Stimulated activated CD8-positive, alpha-beta memory T cell treated with anti-CD3 and anti-CD28 coated beads, Interleukin-4, amount 100 ng/mL, for 24 hours (primary cell): ENCODE data around the gene RBM14.
"Not testable (repeated sequence)": the region's sequence is repeated elsewhere in the genome, so short reads cannot be mapped to it uniquely, and the experiment has no call there.

Experiments
- DNase-seq: peaks from one replicate; pipeline ENCODE4 v3.0.0-alpha.2; 2020; ENCODE audit warnings: low read depth

The RBM14 gene

GRCh38 chr11:66616379-66617154 lies at the start of gene RBM14:
RBM14 (plus strand) TSS chr11:66616630; CDS start chr11:66616721, 91 bp downstream.
- DNase-seq, result peak; percentile 97

- no peak for DNase-seq
Observed at GRCh38 chr11:66567787-66568123, 48.7 kb upstream of the RBM14 start.

GRCh38 chr11:66568124-66568916 lies 48.1 kb upstream of the RBM14 start, which contains the start of gene CTSF:
CTSF (minus strand) TSS chr11:66568606; CDS start chr11:66568486, 120 bp downstream.
- peak; percentile 64 for DNase-seq

GRCh38 chr11:66569076-66569475 lies 47.4 kb upstream of the RBM14 start:
- DNase-seq, result no peak

DNA sequence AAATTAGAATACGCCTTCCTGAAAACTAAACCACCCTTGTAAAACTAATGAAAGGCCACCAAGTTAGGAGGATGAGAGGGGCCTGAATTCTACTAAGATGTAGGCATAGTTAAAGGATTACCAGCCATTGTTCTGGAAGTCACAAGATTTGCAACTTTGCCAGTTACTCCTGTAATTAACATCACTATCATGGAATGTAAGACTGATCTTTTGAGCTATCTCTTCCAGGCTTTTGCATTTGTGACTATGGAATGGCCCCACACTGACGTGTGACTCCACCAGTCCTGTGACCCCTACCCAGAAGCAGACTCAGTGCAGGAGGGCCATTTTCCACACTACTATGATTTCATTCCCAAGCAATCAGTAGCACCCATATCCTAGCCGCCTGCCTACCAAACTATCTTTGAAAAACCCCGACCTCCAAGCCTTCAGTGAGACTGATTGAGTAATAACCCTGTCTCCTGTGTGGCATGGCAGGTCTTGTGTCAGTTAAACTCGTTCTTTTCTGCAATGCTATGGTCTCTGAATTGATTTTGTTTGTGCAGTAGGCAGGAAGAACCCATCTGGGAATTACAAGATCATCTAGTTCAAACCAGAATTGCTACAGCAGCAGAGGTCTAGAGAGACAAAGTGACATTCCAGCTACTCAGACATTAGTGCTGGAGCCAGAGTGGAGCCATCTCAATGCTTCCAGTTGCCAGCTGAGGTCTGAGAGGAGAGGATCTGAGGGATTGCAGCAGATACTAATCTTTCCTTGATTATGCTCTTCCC lies 46.2 kb upstream of the RBM14 start:
- DNase-seq, result no peak

- no peak for DNase-seq
Observed at GRCh38 chr11:66570850-66571180, 45.6 kb upstream of the RBM14 start.

DNA sequence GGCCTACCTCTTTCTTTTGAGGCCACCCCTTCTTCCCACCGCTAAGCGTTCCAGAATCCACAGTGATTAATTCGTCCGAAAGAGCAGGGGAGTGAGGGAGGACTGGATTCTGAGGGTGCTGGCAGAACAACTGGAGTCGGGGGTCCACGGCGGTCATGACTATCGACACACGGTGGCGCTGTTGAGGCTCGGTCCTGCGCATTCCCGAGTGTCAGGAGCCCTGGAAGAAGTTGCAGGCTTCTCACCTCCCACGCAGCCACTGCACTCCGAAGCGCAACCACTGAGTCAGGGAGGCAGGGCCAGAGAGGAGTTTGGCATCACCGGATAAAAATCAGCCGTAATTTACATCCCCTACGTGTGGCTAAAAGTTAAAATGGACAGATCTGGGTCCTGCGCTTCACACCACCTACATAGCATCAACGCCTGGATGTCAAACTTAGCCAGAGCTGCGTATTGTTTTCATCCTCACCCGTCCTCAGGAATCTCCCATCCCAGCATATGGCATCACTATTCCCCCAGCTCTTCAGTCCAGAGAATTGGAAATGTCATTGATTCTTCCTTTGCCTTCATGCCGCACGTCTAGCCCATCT lies 37.3 kb upstream of the RBM14 start:
- DNase-seq, result peak; percentile 73

- no peak for DNase-seq
Observed at GRCh38 chr11:66580803-66581202, 35.6 kb upstream of the RBM14 start.

GRCh38 chr11:66581261-66581660 lies 35.2 kb upstream of the RBM14 start:
- no peak for DNase-seq

DNA sequence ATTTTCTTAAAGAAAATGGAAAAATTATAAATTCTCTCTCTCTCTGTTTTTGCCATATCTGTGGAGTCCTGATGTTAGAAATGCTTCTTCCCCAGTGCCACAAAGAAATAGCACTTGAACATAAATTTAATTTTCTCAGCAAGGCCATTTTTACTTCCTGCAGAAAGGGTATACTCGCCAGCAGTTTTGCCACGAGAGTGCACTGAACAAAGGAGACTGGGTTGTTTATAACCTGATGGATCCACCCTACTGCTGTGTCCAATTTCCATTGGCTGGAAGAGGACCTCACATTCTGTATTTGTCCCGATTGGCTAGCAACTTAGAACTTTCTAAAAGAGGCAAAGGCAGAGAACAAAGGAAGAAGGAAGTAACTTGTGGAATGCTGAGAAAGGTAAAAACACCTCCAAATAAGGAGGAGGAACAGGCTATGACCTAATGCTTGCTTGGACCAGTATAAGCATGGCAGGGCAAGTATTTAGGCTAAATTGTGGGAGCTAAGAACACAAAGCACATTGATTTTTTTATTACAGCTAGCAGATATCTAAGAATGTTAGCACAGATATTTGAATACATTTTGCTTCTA lies 33.8 kb upstream of the RBM14 start:
- not testable (repeated sequence) for DNase-seq

DNA sequence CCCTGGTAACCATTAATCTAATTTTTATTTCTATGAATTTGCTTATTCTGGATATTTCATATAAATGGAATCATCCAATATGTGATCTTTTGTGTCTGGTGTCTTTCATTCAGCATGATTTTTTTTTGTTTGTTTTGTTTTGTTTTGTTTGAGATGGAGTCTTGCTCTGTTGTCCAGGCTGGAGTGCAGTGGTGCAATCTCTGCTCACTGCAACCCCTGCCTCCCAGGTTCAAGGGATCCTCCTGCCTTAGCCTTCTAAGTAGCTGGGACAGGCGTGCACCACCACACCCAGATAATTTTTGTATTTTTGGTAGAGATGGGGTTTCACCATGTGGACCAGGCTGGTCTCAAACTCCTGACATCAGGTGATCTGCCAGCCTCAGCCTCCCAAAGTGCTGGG lies 31.0 kb upstream of the RBM14 start:
- not testable (repeated sequence) for DNase-seq

DNA sequence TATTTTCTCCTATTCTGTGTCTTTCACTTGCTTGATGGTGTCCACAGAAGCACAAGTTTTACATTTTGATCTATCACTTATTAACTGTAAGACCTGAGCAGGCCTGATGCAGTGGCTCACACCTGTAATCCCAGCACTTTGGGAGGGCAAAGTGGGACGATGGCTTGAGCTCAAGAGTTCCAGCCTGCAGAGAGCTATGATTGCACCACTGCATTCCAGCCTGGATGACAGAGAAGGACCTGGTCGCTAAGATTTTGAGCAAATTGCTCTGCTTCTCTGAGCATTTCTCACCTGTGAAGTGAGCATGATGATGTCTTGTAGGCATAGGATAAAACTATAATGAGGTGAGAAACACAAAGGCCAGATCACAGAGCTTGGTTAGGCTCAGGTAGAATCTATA lies 30.3 kb upstream of the RBM14 start:
- no peak for DNase-seq

- DNase-seq, result not testable (repeated sequence)
Observed at GRCh38 chr11:66589315-66589714, 27.1 kb upstream of the RBM14 start.

DNA sequence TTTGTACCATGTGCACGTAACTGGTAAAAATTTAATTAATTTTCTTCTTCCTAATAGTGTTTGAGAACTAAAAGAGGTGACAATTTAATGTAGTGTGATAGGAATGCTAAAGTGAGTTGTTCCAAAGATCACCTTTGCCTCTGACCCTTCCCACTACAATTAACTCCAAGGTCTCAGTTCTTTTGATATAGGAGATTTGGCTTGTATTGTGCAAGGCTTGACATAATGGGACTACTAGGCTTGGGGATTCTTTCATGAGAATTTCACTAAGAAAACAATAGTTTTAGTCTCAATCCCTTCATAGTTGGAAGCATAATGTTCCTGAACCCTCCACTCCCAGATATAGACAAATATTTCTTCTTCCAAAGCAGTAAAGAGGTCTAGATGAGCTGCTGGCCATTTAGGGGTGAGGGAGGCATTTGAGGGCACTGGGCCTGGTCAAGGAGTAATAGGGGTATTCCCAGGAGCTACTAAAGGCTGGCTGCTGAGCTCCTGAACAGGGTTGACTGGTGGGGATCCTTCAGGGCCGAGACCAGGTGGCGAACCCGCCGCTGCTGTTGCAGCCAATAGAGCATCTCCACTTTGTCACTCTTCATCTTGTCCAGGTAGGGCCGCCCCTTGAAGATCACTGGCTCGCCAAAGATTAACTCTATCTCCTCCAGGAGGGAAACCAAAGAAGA lies 26.3 kb upstream of the RBM14 start:
- DNase-seq, result no peak

DNA sequence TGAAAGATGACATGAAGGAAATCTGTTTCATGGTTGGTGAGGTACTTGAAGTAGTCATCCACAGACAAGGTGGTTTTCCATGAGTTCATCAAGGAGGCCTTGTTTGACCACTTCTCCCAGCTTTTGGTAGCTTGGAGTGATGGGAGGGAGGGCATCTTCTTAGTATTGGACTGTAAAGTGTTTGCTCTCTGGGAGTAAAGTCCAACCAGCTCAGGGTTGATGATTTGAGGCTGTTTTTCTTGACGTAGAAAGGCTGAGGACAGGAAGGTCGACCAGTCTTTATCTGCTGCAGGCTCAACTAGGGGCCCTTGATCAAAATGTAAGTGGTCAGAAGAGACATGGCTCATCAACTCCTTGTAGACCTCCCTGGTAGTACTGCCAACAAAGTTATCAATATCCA lies 25.3 kb upstream of the RBM14 start:
- DNase-seq, result no peak

DNA sequence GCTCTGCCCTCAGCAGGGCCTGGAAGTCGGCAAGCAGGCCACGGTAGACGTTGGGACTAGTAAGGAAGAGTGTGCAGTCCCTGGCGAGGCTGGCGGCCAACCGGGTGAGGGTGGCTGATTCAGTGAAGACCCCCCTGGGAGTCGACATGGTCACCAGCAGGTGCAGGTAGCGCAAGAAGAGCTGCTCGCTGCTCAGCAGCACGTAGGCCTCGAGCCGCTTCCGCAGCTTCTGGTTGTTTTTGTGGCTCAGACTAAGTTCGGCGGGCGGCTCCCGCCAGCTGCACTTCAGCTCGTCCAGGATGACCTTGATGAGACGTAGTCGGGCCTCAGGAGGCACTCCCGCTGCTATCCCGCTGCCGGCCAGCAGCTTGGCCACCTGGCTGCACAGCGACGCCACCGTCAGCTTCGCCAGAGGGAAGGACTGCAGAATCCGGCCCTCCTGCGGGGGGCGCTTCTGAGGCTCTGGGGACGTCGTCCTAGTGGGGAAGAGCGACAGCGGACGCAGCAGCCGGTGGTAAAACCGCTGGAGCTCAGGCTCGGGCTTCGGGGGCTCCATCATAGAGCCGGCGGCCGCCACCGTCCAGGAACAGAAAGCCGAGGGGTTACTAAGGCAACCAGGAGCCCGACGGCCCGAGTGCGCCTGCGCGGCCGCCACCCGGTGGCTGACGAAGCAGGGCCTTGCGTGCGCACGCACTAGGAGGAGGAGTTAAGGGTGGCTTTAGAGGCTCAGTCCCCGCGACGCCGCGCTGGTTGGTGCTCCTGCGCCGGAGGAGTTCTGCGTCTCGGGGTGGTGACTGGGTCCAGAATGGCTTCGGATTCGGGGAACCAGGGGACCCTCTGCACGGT lies 23.8 kb upstream of the RBM14 start, which contains the start of the genes CCDC87 and CCS:
Gene CCDC87 (minus strand): TSS at position 607 of the 846 bp plus-strand sequence. CDS start 48 bp downstream, at position 559.
Gene CCS (plus strand): TSS at position 729 of the 846 bp plus-strand sequence. CDS start 77 bp downstream, at position 806.
- DNase-seq, result peak; percentile 99

GRCh38 chr11:66593303-66593635 lies 23.2 kb upstream of the RBM14 start:
- no peak for DNase-seq

- no peak for DNase-seq
Observed at GRCh38 chr11:66593650-66594049, 22.8 kb upstream of the RBM14 start.

- DNase-seq, result no peak
Observed at GRCh38 chr11:66595245-66595904, 21.1 kb upstream of the RBM14 start.

DNA sequence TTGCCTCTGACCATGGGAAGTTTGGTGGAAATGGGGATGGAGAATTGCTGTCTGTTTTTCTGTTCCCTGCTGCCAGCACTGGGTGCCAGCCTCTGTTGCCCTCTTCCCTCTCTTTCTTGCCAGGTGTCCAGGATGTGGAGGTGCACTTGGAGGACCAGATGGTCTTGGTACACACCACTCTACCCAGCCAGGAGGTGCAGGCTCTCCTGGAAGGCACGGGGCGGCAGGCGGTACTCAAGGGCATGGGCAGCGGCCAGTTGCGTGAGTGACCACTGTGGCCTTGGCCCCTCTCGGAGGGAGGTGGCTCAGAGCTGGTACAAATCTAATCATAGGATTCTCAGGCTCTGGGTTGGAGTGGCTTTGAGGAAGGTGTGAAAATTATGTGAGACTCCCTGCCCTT lies 17.4 kb upstream of the RBM14 start:
- DNase-seq, result no peak
